HUES48 (cell line): ENCODE data around the gene HES5.

ENCODE experiments used
- H3K27ac ChIP-seq: one replicate; pipeline ENCODE4 v1.7.0; 2013; ENCODE audit warnings: low read depth, low read length, inconsistent platforms
- H3K27me3 ChIP-seq: 2 replicates; pipeline ENCODE4 v1.6.1; 2013; ENCODE audit warnings: mild to moderate bottlenecking, low read length; ENCODE audit not compliant: control insufficient read depth, insufficient read depth
- H3K36me3 ChIP-seq: 2 replicates; pipeline ENCODE4 v1.6.1; 2013; ENCODE audit warnings: low read length; ENCODE audit not compliant: control insufficient read depth, insufficient read depth
- H3K4me1 ChIP-seq: 2 replicates; pipeline ENCODE4 v1.6.1; 2013; ENCODE audit warnings: mild to moderate bottlenecking, low read length; ENCODE audit not compliant: control insufficient read depth, insufficient read depth
- H3K4me3 ChIP-seq: 2 replicates; pipeline ENCODE4 v1.5.1; 2013; ENCODE audit warnings: mild to moderate bottlenecking, low read depth, low read length
- H3K9ac ChIP-seq: 2 replicates; pipeline ENCODE4 v1.6.1; 2013; ENCODE audit warnings: mild to moderate bottlenecking, low read depth, low read length, moderate library complexity
- H3K9me3 ChIP-seq: 2 replicates; pipeline ENCODE4 v1.6.1; 2013; ENCODE audit warnings: low read length; ENCODE audit not compliant: control insufficient read depth, insufficient read depth

The HES5 gene

GRCh38 chr1:2509589-2509988, 20.5 kb downstream of the HES5 start:
- Histone ChIP-seq H3K9me3 (no peaks in the 10 kb centered on the region), H3K36me3 (peaks cover 59% of the 10 kb centered on the region), H3K27me3 (no peaks in the 10 kb centered on the region), H3K9ac (no peak overlapping the region), H3K4me3 (no peak overlapping the region), H3K4me1 (no peaks in the 10 kb centered on the region), H3K27ac (no peak overlapping the region)

- H3K27me3 ChIP-seq, result no peaks in the 10 kb centered on the region
- no peak overlapping the region for H3K27ac ChIP-seq
- no peak overlapping the region for H3K4me3 ChIP-seq
- no peak overlapping the region for H3K9ac ChIP-seq
- no peaks in the 10 kb centered on the region for H3K4me1 ChIP-seq
- peaks cover 54% of the 10 kb centered on the region for H3K36me3 ChIP-seq
- no peaks in the 10 kb centered on the region for H3K9me3 ChIP-seq
Observed at GRCh38 chr1:2508751-2509150, 21.3 kb downstream of the HES5 start.

DNA sequence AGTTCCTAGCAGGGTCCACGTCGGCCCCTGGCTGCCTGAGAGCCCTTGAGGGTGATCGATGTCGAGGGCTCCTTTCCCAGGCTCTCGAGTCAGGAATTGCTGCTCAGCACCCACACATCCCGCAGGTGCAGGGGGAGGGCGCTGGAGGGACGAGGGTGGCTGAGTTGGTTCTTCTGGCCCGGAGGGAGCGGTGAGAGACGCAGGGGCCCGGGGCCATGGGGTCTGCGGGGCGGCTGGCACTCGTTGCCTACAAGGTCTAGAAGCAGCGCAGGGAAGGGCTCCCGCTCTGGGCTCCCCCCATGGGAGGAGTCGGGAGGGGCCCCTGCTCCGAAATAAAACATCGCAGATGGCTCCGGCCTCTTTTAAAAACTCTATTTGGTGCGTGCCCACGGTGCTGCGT, 21.9 kb downstream of the HES5 start:
- H3K4me1 ChIP-seq, result no peaks in the 10 kb centered on the region
- no peak overlapping the region for H3K9ac ChIP-seq
- H3K9me3 ChIP-seq, result no peaks in the 10 kb centered on the region
- H3K36me3 ChIP-seq, result peaks cover 48% of the 10 kb centered on the region
- no peaks in the 10 kb centered on the region for H3K27me3 ChIP-seq
- H3K4me3 ChIP-seq, result no peak overlapping the region
- no peak overlapping the region for H3K27ac ChIP-seq

DNA sequence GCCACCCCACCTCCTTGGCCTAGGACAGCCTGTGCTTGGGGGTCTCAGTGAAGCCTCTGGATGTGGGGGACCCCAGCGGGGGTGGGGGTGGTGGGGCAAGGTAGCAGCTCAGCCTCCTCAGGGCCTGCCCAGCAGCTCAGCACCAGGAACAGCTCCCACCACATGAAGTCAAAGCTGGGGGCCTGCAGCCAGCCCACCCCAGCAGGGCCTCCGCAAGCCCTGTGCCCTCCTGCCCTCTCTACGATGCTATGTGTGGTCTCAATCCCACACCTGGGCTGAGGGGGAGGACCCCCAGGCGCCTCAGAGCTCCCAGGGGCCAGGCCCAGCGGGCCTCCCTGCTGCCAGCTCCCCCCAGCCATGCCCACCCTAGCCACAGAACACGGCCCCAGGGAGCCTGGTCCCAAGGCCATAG, 22.3 kb downstream of the HES5 start:
- H3K27ac ChIP-seq, result no peak overlapping the region
- no peak overlapping the region for H3K9ac ChIP-seq
- H3K9me3 ChIP-seq, result no peaks in the 10 kb centered on the region
- H3K36me3 ChIP-seq, result peaks cover 44% of the 10 kb centered on the region
- H3K4me3 ChIP-seq, result no peak overlapping the region
- no peaks in the 10 kb centered on the region for H3K27me3 ChIP-seq
- no peaks in the 10 kb centered on the region for H3K4me1 ChIP-seq

- no peaks in the 10 kb centered on the region for H3K27me3 ChIP-seq
- H3K4me1 ChIP-seq, result no peaks in the 10 kb centered on the region
- no peak overlapping the region for H3K27ac ChIP-seq
- peaks cover 37% of the 10 kb centered on the region for H3K36me3 ChIP-seq
- no peak overlapping the region for H3K9ac ChIP-seq
- H3K4me3 ChIP-seq, result no peak overlapping the region
- no peaks in the 10 kb centered on the region for H3K9me3 ChIP-seq
Observed at GRCh38 chr1:2506901-2507565, 23.0 kb downstream of the HES5 start.

DNA sequence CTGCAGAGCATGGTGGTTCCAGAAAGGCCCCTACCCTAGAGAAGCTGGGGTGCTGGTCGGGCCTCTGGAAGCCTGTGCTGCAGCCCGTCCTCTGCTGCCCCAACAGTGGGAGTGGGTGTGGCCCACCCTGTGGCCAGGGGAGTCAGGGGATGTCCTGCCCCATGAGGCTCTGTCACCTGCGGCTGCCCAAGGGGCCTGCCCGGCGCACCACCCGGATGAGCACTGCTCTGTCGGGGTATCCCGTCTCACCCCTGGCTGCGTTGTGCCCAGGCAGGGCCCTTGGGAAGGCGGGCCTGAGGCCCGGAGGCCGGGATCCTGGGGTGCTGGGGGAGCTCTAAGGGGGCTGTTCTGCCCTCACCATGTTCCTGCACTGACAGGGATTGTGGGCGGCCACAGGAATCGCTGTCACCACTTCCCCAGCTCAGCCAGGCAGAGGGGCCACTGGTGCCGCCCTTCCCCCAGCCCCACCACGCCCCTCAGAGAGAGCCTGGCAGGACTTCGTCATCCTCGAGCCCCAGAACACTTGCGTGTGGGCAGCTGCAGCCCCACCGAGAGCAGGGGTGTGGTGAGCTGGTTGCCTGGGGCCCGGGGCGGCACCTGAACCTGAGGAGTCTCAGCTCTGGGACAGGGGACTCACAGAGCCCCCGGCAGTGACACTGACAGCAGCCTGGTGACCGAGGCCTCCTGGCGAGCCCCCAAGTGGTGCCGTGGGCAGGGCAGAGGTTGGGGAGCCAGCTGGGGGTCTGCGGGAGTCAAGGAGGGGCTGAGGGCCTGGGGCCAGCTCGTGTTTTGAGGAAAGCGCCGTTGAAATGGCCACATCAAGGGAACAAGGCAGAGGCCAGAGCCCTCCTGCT, 23.8 kb downstream of the HES5 start:
- Histone ChIP-seq H3K9me3 (no peaks in the 10 kb centered on the region), H3K4me1 (no peaks in the 10 kb centered on the region), H3K36me3 (peaks cover 30% of the 10 kb centered on the region), H3K27me3 (no peaks in the 10 kb centered on the region), H3K4me3 (no peak overlapping the region), H3K9ac (no peak overlapping the region), H3K27ac (no peak overlapping the region)

DNA sequence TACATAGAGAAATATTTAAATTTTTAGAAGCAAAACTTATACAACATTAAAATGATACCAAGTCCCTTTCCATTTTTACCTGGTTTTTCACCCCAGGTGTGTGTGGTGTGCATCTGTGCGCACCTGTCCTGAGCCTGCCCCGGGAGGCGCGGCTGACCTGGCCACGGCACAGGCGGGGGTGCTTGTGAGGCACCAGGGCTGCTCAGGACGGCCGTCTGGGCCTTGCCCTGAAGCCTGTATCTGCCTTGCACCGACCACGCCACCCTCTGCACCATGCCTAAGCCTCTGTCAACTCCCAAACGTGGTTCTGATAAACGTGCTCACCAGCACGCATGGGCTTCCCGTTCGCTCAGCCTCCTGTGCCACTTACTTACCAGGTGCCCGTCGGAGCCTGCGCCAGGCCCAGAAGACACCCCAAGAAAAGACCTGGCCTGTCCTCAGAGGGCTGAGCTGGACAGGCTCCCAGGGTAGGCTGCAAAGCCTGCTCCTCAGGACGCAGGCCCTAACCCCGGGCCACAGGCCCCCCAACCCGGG, 24.5 kb downstream of the HES5 start:
- H3K9me3 ChIP-seq, result no peaks in the 10 kb centered on the region
- H3K4me3 ChIP-seq, result no peak overlapping the region
- no peaks in the 10 kb centered on the region for H3K27me3 ChIP-seq
- no peak overlapping the region for H3K9ac ChIP-seq
- no peaks in the 10 kb centered on the region for H3K4me1 ChIP-seq
- H3K36me3 ChIP-seq, result peaks cover 23% of the 10 kb centered on the region
- no peak overlapping the region for H3K27ac ChIP-seq

DNA sequence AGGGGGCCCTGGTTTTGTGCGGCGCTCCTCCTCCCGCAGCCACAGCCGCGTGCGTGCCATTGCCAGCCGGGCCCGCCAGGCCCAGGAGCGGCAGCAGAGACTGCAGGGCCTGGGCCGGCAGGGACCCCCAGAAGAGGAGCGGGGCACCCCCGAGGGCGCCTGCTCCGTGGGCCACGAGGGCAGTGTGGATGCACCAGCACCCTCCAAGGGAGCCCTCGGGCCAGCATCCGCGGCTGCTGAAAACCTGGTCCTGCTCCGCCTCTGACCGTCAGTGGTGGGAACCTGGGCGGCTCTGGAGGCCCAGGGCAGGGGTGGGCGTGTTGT, 25.2 kb downstream of the HES5 start:
- no peaks in the 10 kb centered on the region for H3K4me1 ChIP-seq
- no peaks in the 10 kb centered on the region for H3K9me3 ChIP-seq
- H3K36me3 ChIP-seq, result peaks cover 17% of the 10 kb centered on the region
- no peaks in the 10 kb centered on the region for H3K27me3 ChIP-seq
- H3K4me3 ChIP-seq, result no peak overlapping the region
- no peak overlapping the region for H3K9ac ChIP-seq
- H3K27ac ChIP-seq, result no peak overlapping the region

DNA sequence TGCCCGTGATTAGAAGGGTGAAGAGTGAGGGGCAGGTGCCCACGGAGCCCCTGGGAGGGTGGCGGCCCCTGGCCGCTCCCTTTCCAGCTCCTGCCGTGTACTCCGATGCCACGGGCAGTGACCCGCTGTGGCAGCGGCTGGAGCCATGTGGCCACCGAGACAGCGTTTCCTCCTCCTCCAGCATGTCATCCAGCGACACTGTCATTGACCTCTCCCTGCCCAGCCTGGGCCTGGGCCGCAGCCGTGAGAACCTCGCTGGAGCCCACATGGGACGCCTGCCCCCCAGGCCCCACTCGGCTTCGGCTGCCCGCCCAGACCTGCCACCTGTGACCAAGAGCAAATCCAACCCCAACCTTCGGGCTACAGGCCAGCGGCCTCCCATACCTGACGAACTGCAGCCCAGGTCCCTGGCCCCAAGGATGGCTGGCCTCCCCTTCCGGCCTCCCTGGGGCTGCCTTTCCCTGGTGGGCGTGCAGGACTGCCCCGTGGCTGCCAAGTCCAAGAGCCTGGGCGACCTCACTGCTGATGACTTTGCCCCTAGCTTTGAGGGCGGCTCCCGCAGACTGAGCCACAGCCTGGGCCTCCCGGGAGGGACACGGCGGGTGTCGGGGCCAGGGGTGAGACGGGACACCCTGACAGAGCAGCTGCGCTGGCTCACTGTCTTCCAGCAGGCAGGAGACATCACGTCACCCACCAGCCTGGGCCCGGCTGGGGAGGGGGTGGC, 25.7 kb downstream of the HES5 start:
- peaks cover 11% of the 10 kb centered on the region for H3K36me3 ChIP-seq
- H3K27ac ChIP-seq, result no peak overlapping the region
- H3K4me3 ChIP-seq, result no peak overlapping the region
- H3K4me1 ChIP-seq, result no peaks in the 10 kb centered on the region
- no peaks in the 10 kb centered on the region for H3K9me3 ChIP-seq
- no peaks in the 10 kb centered on the region for H3K27me3 ChIP-seq
- no peak overlapping the region for H3K9ac ChIP-seq

DNA sequence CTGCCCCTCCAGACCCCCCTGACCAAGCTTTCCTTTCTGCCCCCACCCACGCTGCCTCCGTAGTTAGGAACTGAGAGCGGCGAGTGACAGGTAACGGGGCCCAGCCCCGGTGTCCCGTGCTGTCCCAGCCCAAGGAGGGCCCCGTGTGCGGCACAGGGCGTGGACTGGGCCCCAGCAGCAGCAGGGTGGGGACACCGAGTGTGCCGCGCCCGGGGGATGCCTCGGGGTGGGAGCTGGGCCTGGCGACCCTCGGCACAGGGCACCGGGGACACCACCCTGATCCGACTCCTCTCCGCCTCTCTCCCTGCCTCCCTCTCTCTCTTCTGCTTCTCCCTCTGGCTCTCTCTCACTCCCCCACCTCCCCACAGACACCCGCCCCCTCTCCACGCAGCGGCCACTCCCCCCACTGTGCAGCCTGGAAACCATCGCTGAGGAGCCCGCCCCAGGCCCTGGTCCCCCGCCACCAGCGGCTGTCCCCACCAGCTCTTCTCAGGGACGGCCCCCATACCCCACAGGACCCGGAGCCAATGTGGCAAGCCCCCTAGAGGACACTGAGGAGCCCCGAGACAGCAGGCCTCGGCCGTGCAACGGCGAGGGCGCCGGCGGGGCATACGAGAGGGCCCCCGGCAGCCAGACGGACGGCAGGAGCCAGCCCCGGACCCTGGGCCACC, 26.4 kb downstream of the HES5 start:
- Histone ChIP-seq H3K36me3 (peaks cover 4% of the 10 kb centered on the region), H3K27ac (no peak overlapping the region), H3K4me3 (no peak overlapping the region), H3K27me3 (no peaks in the 10 kb centered on the region), H3K4me1 (no peaks in the 10 kb centered on the region), H3K9me3 (no peaks in the 10 kb centered on the region), H3K9ac (no peak overlapping the region)
